HCT116 (cell line): ENCODE data around the gene DNAJC7. TPM values are rescaled to one million over a fixed set of nuclear protein-coding genes. Genes with fewer than 3 reads are reported as not detected.

Experiments
- ATAC-seq: fragments of 200-7000 bp; cut with Tn5 transposase; 2 replicates; pipeline ENCODE4 v1.9.1; 2020; ENCODE audit warnings: mild to moderate bottlenecking, moderate library complexity
- BruUV-seq: library from RNA; stranded (reverse); fragments of 400-500 nt; replicated peaks from 2 replicates; lab custom pipeline; 2021; lab: Mats Ljungman, UMichigan
- CTCF ChIA-PET: fragments of 300-600 bp; sonication (Branson Sonifier 250); formaldehyde crosslinking; loops from one replicate; lab custom pipeline; 2021; ENCODE audit warnings: antibody characterized with exemption; lab: Charles Lee
- POLR2A ChIA-PET: fragments of 300-600, 350-600 bp; sonication (Branson Sonifier 250); formaldehyde crosslinking; loops from one replicate; lab custom pipeline; 2021; ENCODE audit warnings: antibody characterized with exemption; lab: Charles Lee
- RAD21 ChIA-PET, 2 experiments: fragments of 300-600 bp; sonication (Branson Sonifier 250); formaldehyde crosslinking; loops; one replicate each; lab custom pipeline; 2023; ENCODE audit warnings: low total read pairs in 2 of 2; ENCODE audit not compliant: uncharacterized antibody in 2 of 2, unreplicated experiment in 2 of 2, low non-redundant PET in 1 of 2; lab: Charles Lee
- DNase-seq: peaks from one replicate; pipeline ENCODE4 v3.0.0-alpha.2; 2010; ENCODE audit warnings: low read depth, low spot score
- H2AFZ ChIP-seq: fragments of 200-600 bp; shearing (Covaris generic), sonication (generic); 2 replicates; pipeline ENCODE4 v1.6.1; 2017; ENCODE audit warnings: low read depth, mixed run types, mixed read lengths, antibody characterized with exemption, low read length; ENCODE audit not compliant: poor library complexity, severe bottlenecking
- H3K27ac ChIP-seq: 2 replicates; pipeline ENCODE4 v1.5.1; 2012; ENCODE audit warnings: low read depth, low read length
- H3K27me3 ChIP-seq: fragments of 200-600 bp; sonication (generic); 2 replicates; pipeline ENCODE4 v1.6.1; 2016; ENCODE audit warnings: mixed run types, low read length, mixed read lengths; ENCODE audit not compliant: insufficient read depth
- H3K36me3 ChIP-seq, 2 experiments: fragments of 200-500 bp in 1 of 2; fragments of 200-600 bp in 1 of 2; sonication (Bioruptor generic) in 1 of 2; sonication (generic) in 1 of 2; 2 replicates each; pipeline versions ENCODE4 v1.5.1 to v1.6.1; 2014 to 2016; ENCODE audit warnings: low read length in 2 of 2, inconsistent platforms in 1 of 2, mixed read lengths in 1 of 2, mixed run types in 1 of 2; ENCODE audit not compliant: insufficient read depth in 2 of 2, control insufficient read depth in 1 of 2
- H3K4me1 ChIP-seq, 2 experiments: fragments of 200-600 bp in 1 of 2; sonication (generic) in 1 of 2; 2 replicates each; pipeline versions ENCODE4 v1.5.1 to v1.6.1; 2012 to 2017; ENCODE audit warnings: low read length in 2 of 2, inconsistent platforms in 1 of 2, mild to moderate bottlenecking in 1 of 2, mixed read lengths in 1 of 2, mixed run types in 1 of 2, moderate library complexity in 1 of 2; ENCODE audit not compliant: insufficient read depth in 2 of 2, control insufficient read depth in 1 of 2
- H3K4me2 ChIP-seq: fragments of 200-600 bp; sonication (generic); 2 replicates; pipeline ENCODE4 v1.6.1; 2017; ENCODE audit warnings: mixed run types, low read length, mixed read lengths
- H3K4me3 ChIP-seq, 2 experiments: fragments of 200-600 bp in 1 of 2; sonication (generic) in 1 of 2; replicated peaks in 1 of 2; 2 replicates each; pipeline ENCODE4 v1.5.1; 2011 to 2016; ENCODE audit warnings: low read length in 2 of 2, control low read depth in 1 of 2, low read depth in 1 of 2, mild to moderate bottlenecking in 1 of 2, mixed read lengths in 1 of 2, mixed run types in 1 of 2
- H3K79me2 ChIP-seq: fragments of 200-600 bp; sonication (generic); 2 replicates; pipeline ENCODE4 v1.6.1; 2017; ENCODE audit warnings: mild to moderate bottlenecking, mixed run types, low read length, moderate library complexity, mixed read lengths; ENCODE audit not compliant: insufficient read depth
- H3K9ac ChIP-seq: fragments of 200-600 bp; sonication (generic); 2 replicates; pipeline ENCODE4 v1.6.1; 2016; ENCODE audit warnings: low read length, mixed read lengths
- H3K9me2 ChIP-seq: fragments of 200-600 bp; sonication (generic), shearing (Covaris generic); 2 replicates; pipeline ENCODE4 v1.6.1; 2017; ENCODE audit warnings: mixed run types, mild to moderate bottlenecking, moderate library complexity; ENCODE audit not compliant: insufficient read depth
- H3K9me3 ChIP-seq, 2 experiments: fragments of 200-500 bp in 1 of 2; fragments of 200-600 bp in 1 of 2; sonication (Bioruptor generic) in 1 of 2; sonication (generic) in 1 of 2; 2 replicates each; pipeline ENCODE4 v1.6.1; 2014 to 2017; ENCODE audit warnings: low read length in 2 of 2, mixed read lengths in 2 of 2, inconsistent platforms in 1 of 2, low read depth in 1 of 2, mild to moderate bottlenecking in 1 of 2, mixed run types in 1 of 2, moderate library complexity in 1 of 2; ENCODE audit not compliant: control insufficient read depth in 1 of 2, insufficient read depth in 1 of 2
- H4K20me1 ChIP-seq: fragments of 200-600 bp; sonication (generic), shearing (Covaris generic); 2 replicates; pipeline ENCODE4 v1.6.1; 2017; ENCODE audit warnings: mixed run types, mild to moderate bottlenecking, moderate library complexity; ENCODE audit not compliant: insufficient read depth
- CBX3 ChIP-seq: IDR thresholded peaks from 2 replicates; pipeline ENCODE4 v1.6.1; 2012; ENCODE audit warnings: low read depth
- CEBPB ChIP-seq: IDR thresholded peaks from 2 replicates; pipeline ENCODE4 v1.6.1; 2012; ENCODE audit warnings: low read depth
- EGR1 ChIP-seq: IDR thresholded peaks from 2 replicates; pipeline ENCODE4 v1.6.1; 2012; ENCODE audit warnings: low read depth
- ELF1 ChIP-seq: IDR thresholded peaks from 2 replicates; pipeline ENCODE4 v1.6.1; 2012; ENCODE audit warnings: low read depth, borderline replicate concordance
- EZH2 ChIP-seq: fragments of 200-600 bp; sonication (generic); IDR thresholded peaks from 2 replicates; pipeline ENCODE4 v1.6.1; 2017; ENCODE audit warnings: antibody characterized with exemption, mixed run types
- EZH2phosphoT487 ChIP-seq: fragments of 200-600 bp; IDR thresholded peaks from 2 replicates; pipeline ENCODE4 v1.6.1; 2018; ENCODE audit warnings: antibody characterized with exemption, borderline replicate concordance
- FOSL1 ChIP-seq: IDR thresholded peaks from 2 replicates; pipeline ENCODE4 v1.6.1; 2012; ENCODE audit warnings: low read depth
- JUND ChIP-seq: IDR thresholded peaks from 2 replicates; pipeline ENCODE4 v1.6.1; 2012
- MAX ChIP-seq: IDR thresholded peaks from 2 replicates; pipeline ENCODE4 v1.6.1; 2012
- POLR2A ChIP-seq: IDR thresholded peaks from 2 replicates; pipeline ENCODE4 v1.7.0; 2011; ENCODE audit warnings: borderline replicate concordance; ENCODE audit not compliant: insufficient read depth, insufficient read length; ENCODE audit errors: extremely low read depth
- RAD21 ChIP-seq: IDR thresholded peaks from 2 replicates; pipeline ENCODE4 v1.6.1; 2012; ENCODE audit warnings: low read depth, mild to moderate bottlenecking
- SRF ChIP-seq: IDR thresholded peaks from 2 replicates; pipeline ENCODE4 v1.6.1; 2012; ENCODE audit warnings: low read depth
- ZBTB33 ChIP-seq: IDR thresholded peaks from 2 replicates; pipeline ENCODE4 v1.6.1; 2011; ENCODE audit warnings: mild to moderate bottlenecking, low read length, moderate library complexity; ENCODE audit not compliant: insufficient replicate concordance; ENCODE audit errors: extremely low read depth
- ZNF274 ChIP-seq: fragments of 200-500 bp; sonication (Bioruptor generic); IDR thresholded peaks from 2 replicates; pipeline ENCODE4 v1.6.1; 2014; ENCODE audit warnings: mild to moderate bottlenecking, low read depth, low read length, inconsistent platforms
- intact Hi-C: fragments of 100-400 bp; cut with micrococcal nuclease; formaldehyde crosslinking; loops from 2 replicates; pipeline ENCODE4 v1.10.0; 2022
- total RNA-seq: library from RNA; stranded (reverse); gene quantifications from one replicate; pipeline ENCODE4 v1.2.1, GENCODE V29; 2021; ENCODE audit not compliant: unreplicated experiment
- TF ChIP-seq, protein P1 (sequence below), 3 experiments: fragments of 200-600 bp in 1 of 3; sonication (generic) in 1 of 3; IDR thresholded peaks in 2 of 3; conservative IDR thresholded peaks in 1 of 3; 2 replicates each; pipeline ENCODE4 v1.5.1; 2012 to 2017; ENCODE audit warnings: low read depth in 2 of 3, low read length in 2 of 3, antibody characterized with exemption in 1 of 3, borderline replicate concordance in 1 of 3, control low read depth in 1 of 3, mild to moderate bottlenecking in 1 of 3, mixed read lengths in 1 of 3, mixed run types in 1 of 3, moderate library complexity in 1 of 3; ENCODE audit not compliant: insufficient read depth in 1 of 3

DNAJC7 gene
- total RNA-seq, 1 experiment from 2014 or later, result 113 TPM

DNA sequence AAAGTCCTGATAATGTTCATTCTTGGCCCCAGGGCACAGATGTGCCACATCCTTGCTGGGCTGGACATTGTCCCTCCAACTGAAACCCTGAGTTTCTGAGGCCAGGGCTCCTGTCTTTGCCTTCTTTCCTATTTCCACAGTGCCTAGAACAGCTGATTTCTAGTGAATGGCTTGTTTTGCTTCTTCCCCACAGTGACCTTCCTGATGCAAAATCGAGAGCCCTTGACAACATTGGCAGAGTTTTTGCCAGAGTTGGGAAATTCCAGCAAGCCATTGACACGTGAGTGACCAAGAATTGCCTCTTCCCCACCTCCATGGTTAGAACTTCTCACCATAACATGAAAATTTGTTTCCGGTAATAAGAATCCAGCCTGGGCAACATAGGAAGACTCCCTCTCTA is 72.3 kb downstream of the DNAJC7 start:
- Histone ChIP-seq H3K27me3 (no peaks in the 10 kb centered on the region), H3K9me2 (no peaks in the 10 kb centered on the region), H3K36me3 (no peaks in the 10 kb centered on the region), H3K9me3 (no peaks in the 10 kb centered on the region), H2AFZ (no peak overlapping the region), H4K20me1 (no peaks in the 10 kb centered on the region), H3K79me2 (no peaks in the 10 kb centered on the region), H3K4me1 (peaks cover 5 to 18% of the 10 kb centered on the region in 2 experiments; a peak in 3 of 4 replicates), H3K4me2 (no peak overlapping the region)
- no TSS peak for BruUV-seq
- no peak for DNase-seq
- RAD21 ChIA-PET, result no interaction called here
- intact Hi-C loops, result no loop called here
- TF ChIP-seq JUND, result no peak
- TF ChIP-seq CEBPB, result no peak
- no peak for TF ChIP-seq RAD21
- TF ChIP-seq EGR1, result no peak
- TF ChIP-seq ZNF274, result no peak
- TF ChIP-seq ELF1, result no peak
- no peak for TF ChIP-seq MAX
- TF ChIP-seq, protein P1, sequence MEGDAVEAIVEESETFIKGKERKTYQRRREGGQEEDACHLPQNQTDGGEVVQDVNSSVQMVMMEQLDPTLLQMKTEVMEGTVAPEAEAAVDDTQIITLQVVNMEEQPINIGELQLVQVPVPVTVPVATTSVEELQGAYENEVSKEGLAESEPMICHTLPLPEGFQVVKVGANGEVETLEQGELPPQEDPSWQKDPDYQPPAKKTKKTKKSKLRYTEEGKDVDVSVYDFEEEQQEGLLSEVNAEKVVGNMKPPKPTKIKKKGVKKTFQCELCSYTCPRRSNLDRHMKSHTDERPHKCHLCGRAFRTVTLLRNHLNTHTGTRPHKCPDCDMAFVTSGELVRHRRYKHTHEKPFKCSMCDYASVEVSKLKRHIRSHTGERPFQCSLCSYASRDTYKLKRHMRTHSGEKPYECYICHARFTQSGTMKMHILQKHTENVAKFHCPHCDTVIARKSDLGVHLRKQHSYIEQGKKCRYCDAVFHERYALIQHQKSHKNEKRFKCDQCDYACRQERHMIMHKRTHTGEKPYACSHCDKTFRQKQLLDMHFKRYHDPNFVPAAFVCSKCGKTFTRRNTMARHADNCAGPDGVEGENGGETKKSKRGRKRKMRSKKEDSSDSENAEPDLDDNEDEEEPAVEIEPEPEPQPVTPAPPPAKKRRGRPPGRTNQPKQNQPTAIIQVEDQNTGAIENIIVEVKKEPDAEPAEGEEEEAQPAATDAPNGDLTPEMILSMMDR (IDR thresholded peaks at IDR 0.05 in 2 of 3, conservative IDR thresholded peaks at IDR 0.05 in 1 of 3; ENCODE audit: borderline replicate concordance in 1 of 3, insufficient read depth in 1 of 3, low read depth in 2 of 3, low read length in 2 of 3), result no peak
- TF ChIP-seq, all 23 proteins: peak for 0
- ATAC-seq, result no peak
- CTCF ChIA-PET, result no interaction called here
- POLR2A ChIA-PET, result no interaction called here
- no peak overlapping the region for H3K27ac ChIP-seq
- H3K4me3 ChIP-seq, result no peak overlapping the region
- H3K9ac ChIP-seq, result no peak overlapping the region

GRCh38 chr17:41943492-41943891 is 73.7 kb downstream of the DNAJC7 start:
- Histone ChIP-seq H2AFZ (no peak overlapping the region), H3K4me1 (peaks cover 5 to 18% of the 10 kb centered on the region in 2 experiments; a peak in 3 of 4 replicates), H3K27ac (no peak overlapping the region), H3K9me3 (no peaks in the 10 kb centered on the region), H3K36me3 (no peaks in the 10 kb centered on the region), H3K4me2 (peak overlapping the region; percentile 14; the same call in 1 of the 2 replicates), H3K4me3 (no peak overlapping the region), H4K20me1 (no peaks in the 10 kb centered on the region), H3K27me3 (no peaks in the 10 kb centered on the region), H3K79me2 (no peaks in the 10 kb centered on the region), H3K9me2 (no peaks in the 10 kb centered on the region), H3K9ac (no peak overlapping the region)
- intact Hi-C loops, result no loop called here
- POLR2A ChIA-PET, result no interaction called here
- CTCF ChIA-PET, result no interaction called here
- RAD21 ChIA-PET, result interaction anchor here in 1 of 2 experiments (0.7 kb wide), 1 partner anchor 92 kb away, joined by 3 read pairs; no protein-coding TSS in a partner anchor
- DNase-seq (no peak), ATAC-seq (no peak)
- no TSS peak for BruUV-seq
- TF ChIP-seq EZH2 (no peak), ZBTB33 (no peak), SRF (no peak), EGR1 (no peak), EZH2phosphoT487 (no peak), POLR2A (no peak), CBX3 (no peak), JUND (no peak), CEBPB (no peak), FOSL1 (no peak)
- TF ChIP-seq, protein P1 (IDR thresholded peaks at IDR 0.05 in 2 of 3, conservative IDR thresholded peaks at IDR 0.05 in 1 of 3; ENCODE audit: borderline replicate concordance in 1 of 3, insufficient read depth in 1 of 3, low read depth in 2 of 3, low read length in 2 of 3), result no peak
